ENCODE data around the gene STK40.
A peak's percentile ranks its signal among the peaks of the same experiment; 100 is the strongest.

The STK40 gene

GRCh38 chr1:36369061-36369861, 16.5 kb downstream of the STK40 start:
- DNase-seq: peak; percentile 86

- DNase-seq: no peak
Measured at GRCh38 chr1:36367798-36368197, 17.9 kb downstream of the STK40 start.

GRCh38 chr1:36367066-36367465, 18.7 kb downstream of the STK40 start:
- no peak for DNase-seq

DNA sequence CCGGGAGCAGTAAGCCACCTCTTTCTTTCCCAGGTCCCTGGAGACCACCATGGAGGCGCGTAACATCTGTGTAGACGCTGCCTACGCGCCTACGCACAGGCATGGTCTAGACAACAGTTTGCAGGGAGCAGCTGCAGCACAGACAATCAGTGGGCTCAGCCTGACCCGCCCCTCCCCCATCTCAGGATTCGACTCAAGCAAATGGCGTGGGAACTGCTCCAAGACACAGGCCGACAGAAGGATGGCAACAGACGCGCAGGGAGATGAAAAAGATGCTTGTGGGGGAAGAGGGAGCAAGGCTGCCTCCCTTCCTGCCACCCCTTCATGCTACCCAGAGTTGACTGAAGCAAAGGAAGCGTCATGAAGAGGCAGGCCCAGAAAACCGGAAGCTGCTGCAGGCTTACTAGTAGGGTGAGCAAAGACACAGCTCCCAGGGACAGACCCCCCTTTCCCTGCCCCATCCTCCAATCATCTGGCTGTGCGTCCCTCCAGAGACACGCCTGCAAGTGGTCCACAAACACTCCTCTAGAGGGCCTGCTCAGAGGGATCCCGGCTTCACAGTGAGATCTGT, 19.5 kb downstream of the STK40 start:
- peak; percentile 43 for DNase-seq

DNA sequence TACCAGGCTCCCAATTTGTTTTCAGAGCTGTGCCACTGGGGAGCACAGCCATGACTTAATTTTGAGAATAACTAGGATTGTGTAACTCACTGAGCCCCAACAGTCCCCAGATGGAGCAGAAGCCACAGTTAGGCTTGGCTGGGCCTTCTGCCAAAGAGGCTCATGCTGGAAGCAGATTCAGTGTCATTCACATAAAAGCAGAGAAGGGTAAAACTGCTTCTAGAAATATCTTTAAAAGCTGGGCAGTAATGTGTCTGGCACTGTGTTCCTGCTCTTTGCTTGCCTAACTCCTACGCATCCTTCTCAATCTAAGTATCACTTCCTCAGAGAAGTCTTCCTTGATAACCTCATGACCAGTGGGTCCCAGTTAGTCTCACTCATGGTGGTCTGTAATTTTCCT, 20.3 kb downstream of the STK40 start:
- DNase-seq: no peak

DNA sequence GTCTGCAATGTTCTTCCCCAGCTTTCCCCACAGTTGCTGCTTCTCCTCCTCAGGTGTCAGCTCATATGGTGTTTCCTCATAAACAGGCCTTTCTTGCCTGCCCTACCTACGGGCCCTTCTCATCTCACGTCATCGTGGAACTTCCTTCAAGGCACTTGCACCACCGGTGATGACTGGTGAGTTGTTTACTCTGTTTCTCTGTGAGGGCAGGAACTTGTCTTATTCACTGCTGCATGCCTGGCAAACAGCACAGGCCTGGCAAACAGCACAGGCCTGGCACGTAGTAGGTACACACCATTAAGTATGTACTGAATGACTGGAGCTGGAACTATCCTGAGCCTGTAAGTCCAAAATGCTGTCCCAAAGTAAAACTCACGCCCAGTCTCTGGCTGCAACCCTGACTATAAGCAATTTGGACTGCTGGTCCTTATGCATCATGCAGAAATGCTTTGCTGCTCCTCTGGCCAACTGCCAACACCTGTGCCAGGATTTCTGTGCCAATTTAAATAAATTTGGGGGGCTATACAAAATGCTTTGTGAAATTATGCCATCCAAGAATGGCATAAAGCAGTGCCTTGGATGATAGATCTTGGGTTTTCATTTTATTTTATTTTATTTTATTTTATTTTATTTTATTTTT, 25.7 kb downstream of the STK40 start:
- DNase-seq: no peak

DNA sequence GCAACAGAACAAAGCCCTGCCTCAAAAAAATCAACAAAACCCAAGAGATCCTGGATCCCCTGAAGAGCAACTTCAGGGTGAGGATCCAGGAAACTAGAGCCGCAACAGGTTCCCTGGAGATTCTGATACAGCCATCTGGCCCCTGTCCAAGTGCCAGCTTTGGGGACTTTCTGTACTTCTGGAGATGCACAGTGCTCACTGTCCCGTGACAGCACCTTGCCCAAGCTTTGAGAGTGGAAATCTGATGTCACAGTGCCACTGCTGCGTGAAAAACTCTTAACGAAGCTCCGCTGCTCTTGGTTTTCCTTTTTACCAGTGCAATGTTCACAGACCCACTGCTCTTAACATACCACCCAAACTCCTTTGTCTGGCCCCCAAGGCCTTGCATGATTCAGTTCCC, 26.3 kb downstream of the STK40 start:
- no peak for DNase-seq

DNA sequence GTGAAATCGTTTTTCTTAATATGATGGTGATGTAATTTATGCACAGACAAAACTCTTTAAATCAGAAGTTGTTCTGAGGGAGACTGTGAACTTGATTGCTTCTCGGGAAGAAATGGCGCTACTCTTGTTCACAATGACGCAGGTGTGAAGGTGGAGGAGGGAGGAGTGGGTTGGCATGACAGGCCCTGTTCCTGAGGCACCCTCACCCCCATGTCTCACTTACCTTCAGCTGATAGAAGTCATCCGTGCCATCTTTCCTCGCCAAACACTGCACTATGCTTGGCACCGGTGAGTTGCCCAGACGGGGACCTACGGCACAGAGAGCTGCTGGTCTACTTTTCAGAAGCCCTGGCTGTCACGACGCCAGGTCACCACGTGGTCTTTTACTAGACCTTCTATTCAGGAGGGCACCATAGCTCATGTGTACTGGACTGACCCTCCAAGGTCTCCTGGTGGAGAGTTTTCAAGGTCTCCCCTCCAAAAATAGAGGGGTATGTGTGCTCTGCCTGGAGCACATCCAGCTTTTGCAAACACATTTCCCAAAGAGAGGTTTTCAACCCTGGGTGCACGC, 27.1 kb downstream of the STK40 start:
- DNase-seq: no peak

DNA sequence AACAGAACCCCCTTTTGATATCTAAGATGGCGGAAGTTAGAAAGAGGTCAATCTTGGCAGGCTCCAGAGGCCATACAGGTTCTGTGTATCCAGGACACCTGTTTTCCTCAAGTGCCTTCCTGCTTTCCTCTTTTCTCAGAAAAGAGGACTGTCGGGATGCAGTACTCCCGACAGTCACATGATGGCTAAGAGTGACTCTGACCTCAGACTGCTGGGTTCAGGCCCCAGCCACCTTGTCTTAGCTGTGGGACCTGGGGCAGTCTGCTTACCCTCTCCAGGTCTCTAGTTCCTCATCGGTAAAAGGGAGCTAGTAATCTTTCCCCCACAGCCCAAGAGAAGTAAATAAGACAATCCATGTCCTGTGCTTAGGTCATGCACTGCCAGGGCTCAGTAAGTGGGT, 29.9 kb downstream of the STK40 start:
- no peak for DNase-seq

GRCh38 chr1:36354486-36354885, 31.2 kb downstream of the STK40 start:
- no peak for DNase-seq

DNA sequence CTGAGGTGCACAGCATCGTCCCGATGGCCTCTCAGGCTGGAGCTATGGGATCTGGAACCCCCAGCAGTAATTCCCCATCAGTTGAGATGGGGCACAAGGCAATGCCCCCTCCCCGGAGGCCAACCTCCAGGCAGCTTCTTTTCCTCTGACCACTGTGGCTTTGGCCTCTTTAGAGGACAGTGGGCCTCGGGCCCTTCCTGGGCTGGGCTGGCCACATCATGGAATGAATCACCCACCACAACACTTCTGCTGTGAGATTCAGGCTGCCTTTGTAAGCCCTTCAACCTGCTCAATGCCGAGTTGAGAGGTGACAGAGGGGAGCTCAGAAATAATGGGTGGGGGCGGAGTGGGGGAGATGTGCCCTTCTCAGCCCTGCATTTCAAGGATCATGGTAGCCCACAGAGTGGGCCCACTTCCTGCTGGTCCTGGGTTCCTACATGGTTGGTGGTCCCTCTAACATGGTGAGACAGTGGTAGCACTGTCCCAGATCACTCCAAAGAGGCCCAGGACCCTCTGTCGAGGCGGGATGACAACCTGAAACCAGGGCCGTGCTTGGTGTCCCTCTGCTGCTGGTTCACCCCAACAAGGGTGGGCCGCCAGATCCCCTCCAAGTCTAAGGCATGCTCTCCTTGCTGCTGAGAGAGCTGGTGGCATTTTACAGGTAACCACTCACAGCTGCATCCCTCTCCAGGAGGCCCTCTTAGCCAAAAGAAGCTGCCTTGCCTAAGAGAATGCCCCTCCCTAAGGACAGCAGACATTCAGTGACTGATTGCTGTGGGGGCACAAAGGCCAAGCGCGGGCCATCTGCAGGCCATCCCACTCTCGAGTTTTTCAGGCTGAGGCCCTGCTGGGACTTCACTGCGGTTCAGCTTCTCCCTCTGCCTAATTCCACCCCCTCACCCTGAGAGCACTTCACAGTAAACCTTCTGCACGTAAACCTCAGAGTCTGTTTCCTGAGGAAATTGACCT, 32.5 kb downstream of the STK40 start:
- DNase-seq: no peak

GRCh38 chr1:36352125-36352909, 33.4 kb downstream of the STK40 start:
- DNase-seq: no peak

- no peak for DNase-seq
Measured at GRCh38 chr1:36351227-36351977, 34.3 kb downstream of the STK40 start.

DNA sequence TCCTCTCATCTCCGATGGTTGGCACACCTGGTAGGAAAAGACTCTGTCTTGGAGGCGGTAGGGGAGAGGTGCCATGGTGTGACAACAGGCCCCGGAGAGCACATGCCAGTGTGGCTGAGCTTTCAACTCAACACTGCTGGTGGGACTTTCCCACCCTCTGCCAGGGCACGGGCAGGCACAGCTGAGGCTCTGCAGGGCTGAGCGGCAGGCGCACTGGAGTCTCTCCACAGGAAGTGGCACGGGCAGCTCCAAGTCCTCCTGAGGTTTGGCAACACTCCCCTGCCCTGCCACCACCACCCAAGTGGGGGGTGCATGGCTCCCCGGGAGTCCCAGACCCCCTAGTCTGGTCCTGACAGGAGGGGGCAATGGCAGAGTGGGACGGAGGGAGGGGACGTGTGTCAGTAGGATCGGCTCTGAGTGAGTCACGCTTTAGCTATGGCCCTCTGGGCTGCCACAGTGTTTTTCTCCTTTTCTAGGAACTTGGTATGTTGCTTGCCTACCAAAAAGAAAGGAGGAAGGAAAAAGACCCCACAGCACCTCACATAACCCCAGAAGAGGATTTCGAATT, 35.0 kb downstream of the STK40 start:
- peak; percentile 71 for DNase-seq

- no peak for DNase-seq
Measured at GRCh38 chr1:36349839-36350238, 35.9 kb downstream of the STK40 start.

GRCh38 chr1:36349241-36349671, 36.5 kb downstream of the STK40 start:
- peak; percentile 31 for DNase-seq

GRCh38 chr1:36346741-36347370, 38.9 kb downstream of the STK40 start:
- DNase-seq: no peak

DNA sequence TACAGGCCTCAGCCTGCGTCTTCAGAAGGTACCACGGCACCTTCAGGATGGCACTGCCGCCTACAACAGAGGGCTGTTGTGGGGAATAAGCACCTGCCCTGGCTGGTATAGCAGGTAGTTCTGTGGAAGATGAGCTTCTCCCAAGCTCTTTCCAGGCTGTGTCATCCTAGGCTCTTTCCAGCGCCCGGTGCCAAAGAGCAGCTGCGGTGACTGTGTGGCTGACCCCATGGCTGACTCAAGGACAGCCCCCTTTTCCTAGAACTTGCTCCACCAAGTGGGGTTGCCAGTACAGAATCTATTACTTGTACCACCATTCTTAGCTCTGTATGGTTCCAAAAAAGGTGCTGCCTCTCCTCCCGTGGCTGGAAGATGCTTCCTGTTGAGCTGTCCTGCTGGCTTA, 40.4 kb downstream of the STK40 start:
- no peak for DNase-seq

- no peak for DNase-seq
Measured at GRCh38 chr1:36344395-36344680, 41.4 kb downstream of the STK40 start.

DNA sequence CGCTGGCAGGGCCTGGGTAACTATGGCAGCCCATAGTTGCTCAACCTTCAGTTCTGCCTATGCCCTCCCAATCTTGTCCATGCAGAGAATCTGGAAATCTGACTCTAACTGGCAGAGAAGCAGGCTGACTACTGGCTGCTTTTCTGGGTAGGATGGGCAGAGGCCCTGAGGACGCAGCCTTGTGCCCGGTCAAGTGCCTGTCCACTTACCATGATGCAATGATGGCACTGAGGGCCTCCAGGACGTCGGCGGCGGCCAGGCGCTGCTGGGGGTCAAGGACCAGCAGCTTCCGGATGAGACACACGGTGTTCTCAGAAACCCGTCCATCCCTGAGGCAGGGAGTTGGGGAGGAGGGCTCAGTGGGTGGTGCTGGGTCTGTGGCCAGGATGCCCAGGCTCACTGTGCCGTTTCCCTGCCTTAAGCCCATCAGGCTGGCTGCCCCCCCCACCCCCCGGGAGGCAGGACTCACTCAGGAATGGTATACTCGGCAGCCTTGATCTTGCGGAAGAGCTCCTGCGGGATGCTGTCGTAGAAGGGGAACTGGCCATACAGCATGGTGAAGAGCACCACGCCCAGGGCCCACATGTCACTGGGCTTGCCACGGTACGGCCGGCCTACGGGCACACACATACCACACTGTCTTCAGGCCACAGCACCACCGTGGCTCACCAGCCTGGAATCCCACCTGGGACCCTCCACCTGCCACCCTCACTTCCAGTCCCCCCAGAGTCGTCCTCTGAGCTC, 41.9 kb downstream of the STK40 start:
- no peak for DNase-seq

Measured in activated CD4-positive, alpha-beta T cell treated with anti-CD3 and anti-CD28 coated beads, Interleukin-2, Interleukin-6, amounts not matched to agents 100 ng/mL and 50 ng/mL, durations not matched to agents 16 hours and 8 hours (primary cell).